Loucy (cell line): ENCODE measurements around the gene ETV5.

Experiments
- EZH2phosphoT487 ChIP-seq: fragments of 200-600 bp; IDR thresholded peaks from 2 replicates; pipeline ENCODE4 v1.6.1; 2018; ENCODE audit warnings: antibody characterized with exemption, mild to moderate bottlenecking, moderate library complexity, borderline replicate concordance
- TF ChIP-seq, protein P1 (sequence below): fragments of 200-600 bp; sonication (generic); conservative IDR thresholded peaks from 2 replicates; pipeline ENCODE4 v1.5.1; 2014; ENCODE audit warnings: mild to moderate bottlenecking, antibody characterized with exemption, low read length

DNA sequence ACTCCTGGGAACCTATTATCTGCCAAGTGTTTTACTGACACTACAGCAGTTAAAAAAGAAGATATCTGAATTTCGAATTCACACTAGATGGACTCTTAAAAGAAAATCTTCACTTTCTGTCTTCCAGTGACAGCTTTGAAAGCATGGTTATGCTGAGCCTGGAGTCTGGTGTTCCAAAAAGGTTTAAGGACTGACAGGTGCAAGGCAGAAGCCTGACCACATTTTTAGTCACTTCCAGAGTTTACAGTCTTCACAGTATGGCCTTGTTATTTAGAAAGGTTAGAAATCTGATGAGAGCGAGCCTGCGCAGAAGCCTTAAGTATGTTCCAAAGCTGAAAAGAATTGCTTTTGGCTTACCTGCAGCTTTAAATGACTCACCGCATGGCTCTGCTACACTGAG lies 59.9 kb downstream of the ETV5 start:
- TF ChIP-seq, protein P1, sequence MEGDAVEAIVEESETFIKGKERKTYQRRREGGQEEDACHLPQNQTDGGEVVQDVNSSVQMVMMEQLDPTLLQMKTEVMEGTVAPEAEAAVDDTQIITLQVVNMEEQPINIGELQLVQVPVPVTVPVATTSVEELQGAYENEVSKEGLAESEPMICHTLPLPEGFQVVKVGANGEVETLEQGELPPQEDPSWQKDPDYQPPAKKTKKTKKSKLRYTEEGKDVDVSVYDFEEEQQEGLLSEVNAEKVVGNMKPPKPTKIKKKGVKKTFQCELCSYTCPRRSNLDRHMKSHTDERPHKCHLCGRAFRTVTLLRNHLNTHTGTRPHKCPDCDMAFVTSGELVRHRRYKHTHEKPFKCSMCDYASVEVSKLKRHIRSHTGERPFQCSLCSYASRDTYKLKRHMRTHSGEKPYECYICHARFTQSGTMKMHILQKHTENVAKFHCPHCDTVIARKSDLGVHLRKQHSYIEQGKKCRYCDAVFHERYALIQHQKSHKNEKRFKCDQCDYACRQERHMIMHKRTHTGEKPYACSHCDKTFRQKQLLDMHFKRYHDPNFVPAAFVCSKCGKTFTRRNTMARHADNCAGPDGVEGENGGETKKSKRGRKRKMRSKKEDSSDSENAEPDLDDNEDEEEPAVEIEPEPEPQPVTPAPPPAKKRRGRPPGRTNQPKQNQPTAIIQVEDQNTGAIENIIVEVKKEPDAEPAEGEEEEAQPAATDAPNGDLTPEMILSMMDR = no peak
- no peak for TF ChIP-seq EZH2phosphoT487
